Fibroblast of peridontal ligament (primary cell): ENCODE data around the gene TRIM8.
"Not testable (repeated sequence)": the region's sequence is repeated elsewhere in the genome, so short reads cannot be mapped to it uniquely, and the experiment has no call there.

Source experiments
- DNase-seq: peaks from one replicate; pipeline ENCODE4 v3.0.0-alpha.2; 2010; ENCODE audit errors: extremely low read depth

The TRIM8 gene

GRCh38 chr10:102649797-102650654 is 5.7 kb downstream of the TRIM8 start:
- DNase-seq: no peak

- DNase-seq: no peak
Observed at GRCh38 chr10:102650655-102651454, 6.6 kb downstream of the TRIM8 start.

- DNase-seq: no peak
Observed at GRCh38 chr10:102651455-102652169, 7.3 kb downstream of the TRIM8 start.

GRCh38 chr10:102652170-102652916 is 8.1 kb downstream of the TRIM8 start:
- DNase-seq: no peak

GRCh38 chr10:102653060-102653459 is 8.8 kb downstream of the TRIM8 start:
- DNase-seq: no peak

GRCh38 chr10:102654566-102654965 is 10.3 kb downstream of the TRIM8 start:
- no peak for DNase-seq

- no peak for DNase-seq
Observed at GRCh38 chr10:102654969-102655368, 10.7 kb downstream of the TRIM8 start.

- no peak for DNase-seq
Observed at GRCh38 chr10:102656026-102656425, 11.7 kb downstream of the TRIM8 start.

GRCh38 chr10:102656791-102657371 is 12.6 kb downstream of the TRIM8 start:
- no peak for DNase-seq

GRCh38 chr10:102657451-102657850 is 13.2 kb downstream of the TRIM8 start:
- no peak for DNase-seq

- DNase-seq: no peak
Observed at GRCh38 chr10:102657984-102658724, 13.9 kb downstream of the TRIM8 start.

GRCh38 chr10:102658802-102659201 is 14.5 kb downstream of the TRIM8 start:
- no peak for DNase-seq

GRCh38 chr10:102660888-102661657 is 16.8 kb downstream of the TRIM8 start:
- DNase-seq: no peak

GRCh38 chr10:102661658-102662028 is 17.4 kb downstream of the TRIM8 start:
- DNase-seq: no peak

GRCh38 chr10:102665904-102666509 is 21.7 kb downstream of the TRIM8 start:
- no peak for DNase-seq

- not testable (repeated sequence) for DNase-seq
Observed at GRCh38 chr10:102667411-102667810, 23.1 kb downstream of the TRIM8 start.

- no peak for DNase-seq
Observed at GRCh38 chr10:102668326-102669107, 24.2 kb downstream of the TRIM8 start.
